Common myeloid progenitor, CD34-positive (primary cell): ENCODE measurements around the gene FBXL16.

Source experiments
- CTCF ChIA-PET: fragments of 350-600 bp; sonication (Branson Sonifier 250); formaldehyde crosslinking; loops from one replicate; lab custom pipeline; 2021; ENCODE audit warnings: antibody characterized with exemption; lab: Charles Lee
- POLR2A ChIA-PET: fragments of 350-600 bp; sonication (Branson Sonifier 250); formaldehyde crosslinking; loops from one replicate; lab custom pipeline; 2021; ENCODE audit warnings: antibody characterized with exemption; lab: Charles Lee
- DNase-seq, 3 donors: peaks; one replicate each; pipeline versions ENCODE4 v3.0.0 to v3.0.0-alpha.2; 2013
- H3K27ac ChIP-seq, 2 experiments: 1 replicate in 1 of 2; 2 replicates in 1 of 2; pipeline ENCODE4 v1.7.0; 2013; ENCODE audit warnings: inconsistent platforms in 2 of 2, low read length in 2 of 2, mild to moderate bottlenecking in 2 of 2, low read depth in 1 of 2, moderate library complexity in 1 of 2; ENCODE audit not compliant: severe bottlenecking in 2 of 2, insufficient read depth in 1 of 2, poor library complexity in 1 of 2
- H3K27me3 ChIP-seq, 5 experiments: replicated peaks in 2 of 5; 1 replicate in 3 of 5; 2 replicates in 2 of 5; pipeline versions ENCODE4 v1.6.1 to v1.7.0; 2013; ENCODE audit warnings: low read length in 4 of 5, mild to moderate bottlenecking in 2 of 5, moderate library complexity in 2 of 5, inconsistent platforms in 1 of 5; ENCODE audit not compliant: insufficient read depth in 5 of 5, control insufficient read depth in 4 of 5
- H3K36me3 ChIP-seq, 4 experiments: 1 replicate in 2 of 4; 2 replicates in 2 of 4; pipeline versions ENCODE4 v1.6.1 to v1.7.0; 2013; ENCODE audit warnings: low read length in 3 of 4, control low read depth in 1 of 4, mild to moderate bottlenecking in 1 of 4; ENCODE audit not compliant: control insufficient read depth in 4 of 4, insufficient read depth in 4 of 4
- H3K4me1 ChIP-seq, 4 experiments: 1 replicate in 3 of 4; 2 replicates in 1 of 4; pipeline versions ENCODE4 v1.6.1 to v1.7.1; 2013; ENCODE audit warnings: low read length in 3 of 4, mild to moderate bottlenecking in 3 of 4, control low read depth in 1 of 4, inconsistent platforms in 1 of 4, moderate library complexity in 1 of 4; ENCODE audit not compliant: control insufficient read depth in 4 of 4, insufficient read depth in 4 of 4; ENCODE audit errors: control extremely low read depth in 1 of 4
- H3K4me3 ChIP-seq, 7 experiments: 1 replicate in 4 of 7; 2 replicates in 3 of 7; pipeline versions ENCODE4 v1.5.1 to v1.7.0; 2013; ENCODE audit warnings: mild to moderate bottlenecking in 7 of 7, low read length in 6 of 7, moderate library complexity in 6 of 7, inconsistent platforms in 2 of 7, low read depth in 2 of 7, control low read depth in 1 of 7; ENCODE audit not compliant: insufficient read depth in 4 of 7, control insufficient read depth in 1 of 7; ENCODE audit errors: extremely low read depth in 1 of 7
- H3K9me3 ChIP-seq, 5 experiments: 1 replicate in 4 of 5; 2 replicates in 1 of 5; pipeline versions ENCODE4 v1.6.1 to v1.7.1; 2013; ENCODE audit warnings: low read length in 4 of 5, mild to moderate bottlenecking in 2 of 5, inconsistent platforms in 1 of 5, low read depth in 1 of 5, moderate library complexity in 1 of 5; ENCODE audit not compliant: control insufficient read depth in 4 of 5, insufficient read depth in 2 of 5; ENCODE audit errors: control extremely low read depth in 1 of 5
- WGBS: methylation state at CpG from one replicate; pipeline ENCODE4 v1.1.5; 2013; ENCODE audit not compliant: insufficient coverage; 5-methylcytosine and 5-hydroxymethylcytosine counted together

FBXL16 gene

GRCh38 chr16:679814-680624 lies 25.6 kb downstream of the FBXL16 start, which contains the start of gene STUB1:
Gene STUB1 (plus strand): TSS chr16:680410. CDS start chr16:680526, 116 bp downstream.
- peak; percentile 82 to 90 (median 87) for DNase-seq
- ChIA-PET POLR2A (interaction anchor here (0.9 to 1.3 kb wide), 2 partner anchors 10 to 16 kb away, joined by 3 to 5 read pairs; partner anchors contain the start of gene WDR24), CTCF (interaction anchor here (0.6 to 1.8 kb wide), 3 partner anchors 10 to 27 kb away, joined by 3 to 7 read pairs (median 4); partner anchors contain the start of gene WDR24)
- Histone ChIP-seq H3K4me3 (peak within 1 kb of the TSS; percentile 59 to 86 (median 80)), H3K9me3 (no peaks in the 10 kb centered on the region), H3K27ac (peak within 1 kb of the TSS; percentile 61 to 79), H3K4me1 (peaks cover 0 to 57% (median 50%) of the 10 kb centered on the region in 4 experiments), H3K27me3 (peaks cover 0 to 27% (median 2%) of the 10 kb centered on the region in 5 experiments), H3K36me3 (peaks cover 0 to 20% (median 9%) of the 10 kb centered on the region in 4 experiments)
- WGBS, result 0% methylated on average over 56 of the region's 91 CpGs

GRCh38 chr16:678858-679813 lies 26.5 kb downstream of the FBXL16 start:
- CTCF ChIA-PET, result interaction anchor here (0.6 to 1.1 kb wide), 3 partner anchors 9 to 20 kb away, joined by 3 read pairs; no protein-coding TSS in a partner anchor
- Histone ChIP-seq H3K4me1 (peaks cover 0 to 53% (median 45%) of the 10 kb centered on the region in 4 experiments), H3K27me3 (peaks cover 0 to 32% (median 2%) of the 10 kb centered on the region in 5 experiments), H3K9me3 (no peaks in the 10 kb centered on the region), H3K4me3 (peak overlapping the region; percentile 35 to 78 (median 60)), H3K27ac (peak overlapping the region in 1 of 2 experiments; percentile 49), H3K36me3 (peaks cover 0 to 23% (median 13%) of the 10 kb centered on the region in 4 experiments)
- POLR2A ChIA-PET, result no interaction called here
- peak; percentile 61 to 72 (median 69) for DNase-seq
- WGBS, result 38% methylated on average over 27 of the region's 52 CpGs

- H3K4me1 ChIP-seq, result peaks cover 0 to 47% (median 38%) of the 10 kb centered on the region in 4 experiments
- DNase-seq, result no peak
- H3K27me3 ChIP-seq, result peaks cover 0 to 32% (median 2%) of the 10 kb centered on the region in 5 experiments
- 93% methylated on average over 19 of the region's 21 CpGs for WGBS
- H3K9me3 ChIP-seq, result no peaks in the 10 kb centered on the region
- H3K4me3 ChIP-seq, result no peak overlapping the region
- CTCF ChIA-PET, result interaction anchor here (1.0 to 1.1 kb wide), 2 partner anchors 8 to 19 kb away, joined by 3 read pairs; no protein-coding TSS in a partner anchor
- POLR2A ChIA-PET, result no interaction called here
- peaks cover 0 to 31% (median 18%) of the 10 kb centered on the region in 4 experiments for H3K36me3 ChIP-seq
- no peak overlapping the region for H3K27ac ChIP-seq
These were observed 27.3 kb downstream of the FBXL16 start for GRCh38 chr16:678209-678857.

- 61% methylated on average over 39 of the region's 57 CpGs for WGBS
- peaks cover 0 to 32% (median 2%) of the 10 kb centered on the region in 5 experiments for H3K27me3 ChIP-seq
- H3K36me3 ChIP-seq, result peaks cover 0 to 31% (median 21%) of the 10 kb centered on the region in 4 experiments
- POLR2A ChIA-PET, result no interaction called here
- no peak for DNase-seq
- H3K4me1 ChIP-seq, result peaks cover 0 to 39% (median 33%) of the 10 kb centered on the region in 4 experiments
- H3K4me3 ChIP-seq, result no peak overlapping the region
- CTCF ChIA-PET, result interaction anchor here (1.1 kb wide), 1 partner anchor 17 kb away, joined by 4 read pairs; no protein-coding TSS in a partner anchor
- H3K9me3 ChIP-seq, result no peaks in the 10 kb centered on the region
- no peak overlapping the region for H3K27ac ChIP-seq
These were observed 28.0 kb downstream of the FBXL16 start for GRCh38 chr16:677316-678190.

- POLR2A ChIA-PET, result no interaction called here
These were observed 28.7 kb downstream of the FBXL16 start for GRCh38 chr16:676913-677312.

More at GRCh38 chr16:676913-677312, 28.7 kb downstream of the FBXL16 start:
- CTCF ChIA-PET, result interaction anchor here (0.7 to 1.1 kb wide), 2 partner anchors 15 to 17 kb away, joined by 4 read pairs; no protein-coding TSS in a partner anchor
- H3K4me3 ChIP-seq, result no peak overlapping the region
- H3K36me3 ChIP-seq, result peaks cover 0 to 31% (median 21%) of the 10 kb centered on the region in 4 experiments
- 70% methylated on average over 23 of the region's 23 CpGs for WGBS
- no peak overlapping the region for H3K27ac ChIP-seq
- peaks cover 0 to 32% (median 2%) of the 10 kb centered on the region in 5 experiments for H3K27me3 ChIP-seq
- no peak for DNase-seq
- no peaks in the 10 kb centered on the region for H3K9me3 ChIP-seq
- peaks cover 0 to 33% (median 28%) of the 10 kb centered on the region in 4 experiments for H3K4me1 ChIP-seq
